ENCODE results near the gene PRR22.

GRCh38 chr19:5762608-5763217 lies 21.8 kb downstream of the PRR22 start:
- TF ChIP-seq, protein P1, sequence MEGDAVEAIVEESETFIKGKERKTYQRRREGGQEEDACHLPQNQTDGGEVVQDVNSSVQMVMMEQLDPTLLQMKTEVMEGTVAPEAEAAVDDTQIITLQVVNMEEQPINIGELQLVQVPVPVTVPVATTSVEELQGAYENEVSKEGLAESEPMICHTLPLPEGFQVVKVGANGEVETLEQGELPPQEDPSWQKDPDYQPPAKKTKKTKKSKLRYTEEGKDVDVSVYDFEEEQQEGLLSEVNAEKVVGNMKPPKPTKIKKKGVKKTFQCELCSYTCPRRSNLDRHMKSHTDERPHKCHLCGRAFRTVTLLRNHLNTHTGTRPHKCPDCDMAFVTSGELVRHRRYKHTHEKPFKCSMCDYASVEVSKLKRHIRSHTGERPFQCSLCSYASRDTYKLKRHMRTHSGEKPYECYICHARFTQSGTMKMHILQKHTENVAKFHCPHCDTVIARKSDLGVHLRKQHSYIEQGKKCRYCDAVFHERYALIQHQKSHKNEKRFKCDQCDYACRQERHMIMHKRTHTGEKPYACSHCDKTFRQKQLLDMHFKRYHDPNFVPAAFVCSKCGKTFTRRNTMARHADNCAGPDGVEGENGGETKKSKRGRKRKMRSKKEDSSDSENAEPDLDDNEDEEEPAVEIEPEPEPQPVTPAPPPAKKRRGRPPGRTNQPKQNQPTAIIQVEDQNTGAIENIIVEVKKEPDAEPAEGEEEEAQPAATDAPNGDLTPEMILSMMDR (IDR thresholded peaks at IDR 0.05) = no peak
- TF ChIP-seq POLR2A (IDR thresholded peaks at IDR 0.05) = no peak

Measured in uterus (tissue), 2 donors.